ENCODE measurements around the gene ELP4. TPM values are rescaled to one million over a fixed set of nuclear protein-coding genes. Genes with fewer than 3 reads are reported as not detected.

ELP4 gene
- total and polyA plus RNA-seq, 11 donors = 8.5 to 20.7 (median 14.1) TPM

- Histone ChIP-seq H3K4me3 (peak overlapping the region in 1 of 12 donors; percentile 22), H3K9me3 (no peaks in the 10 kb centered on the region), H3K36me3 (no peaks in the 10 kb centered on the region), H3K27ac (no peak overlapping the region), H3K4me1 (peaks cover 0 to 51% (median 23%) of the 10 kb centered on the region in 12 donors), H3K27me3 (peaks cover 82 to 100% (median 98%) of the 10 kb centered on the region in 9 donors)
- WGBS, 4 donors = 8 to 15% (median 10%) methylated on average over 22 to 23 of the region's 23 CpGs
- ATAC-seq (no peak), DNase-seq (peak in 1 of 5 donors; percentile 16)
- intact Hi-C loops (cut with DNase I) = no loop called here
- no peak for TF ChIP-seq POLR2A (IDR thresholded peaks at IDR 0.05)
- TF ChIP-seq CTCF (IDR thresholded peaks at IDR 0.05) = no peak
Measured at GRCh38 chr11:31800398-31801265, 291.1 kb downstream of the ELP4 start.

GRCh38 chr11:31801298-31801702 lies 291.7 kb downstream of the ELP4 start:
- peaks cover 0 to 57% (median 23%) of the 10 kb centered on the region in 12 donors for H3K4me1 ChIP-seq
- no peak for TF ChIP-seq POLR2A (IDR thresholded peaks at IDR 0.05)
- TF ChIP-seq CTCF (IDR thresholded peaks at IDR 0.05) = no peak
- DNase-seq = no peak
- ATAC-seq = no peak
- no peaks in the 10 kb centered on the region for H3K36me3 ChIP-seq
- H3K9me3 ChIP-seq = no peaks in the 10 kb centered on the region
- no peak overlapping the region for H3K27ac ChIP-seq
- WGBS, 4 donors = 11% methylated on average over 9 of the region's 9 CpGs
- H3K4me3 ChIP-seq = no peak overlapping the region
- peaks cover 88 to 100% (median 99%) of the 10 kb centered on the region in 9 donors for H3K27me3 ChIP-seq
- intact Hi-C loops (cut with DNase I) = no loop called here

GRCh38 chr11:31802000-31802551 lies 292.5 kb downstream of the ELP4 start:
- Histone ChIP-seq H3K36me3 (no peaks in the 10 kb centered on the region), H3K27ac (no peak overlapping the region), H3K27me3 (peaks cover 92 to 100% (median 100%) of the 10 kb centered on the region in 9 donors), H3K9me3 (no peaks in the 10 kb centered on the region), H3K4me1 (peaks cover 0 to 55% (median 23%) of the 10 kb centered on the region in 12 donors), H3K4me3 (no peak overlapping the region)
- ATAC-seq (no peak), DNase-seq (no peak)
- intact Hi-C loops (cut with DNase I) = no loop called here
- TF ChIP-seq POLR2A (IDR thresholded peaks at IDR 0.05) (no peak), CTCF (IDR thresholded peaks at IDR 0.05) (no peak)
- WGBS, 4 donors = 8 to 16% (median 13%) methylated on average over 6 of the region's 6 CpGs

- intact Hi-C loops (cut with DNase I) = no loop called here
- H3K27ac ChIP-seq = no peak overlapping the region
- no peak for ATAC-seq
- H3K4me1 ChIP-seq = peaks cover 0 to 50% (median 23%) of the 10 kb centered on the region in 12 donors
- 4 to 8% (median 6%) methylated on average over 20 of the region's 20 CpGs for WGBS, 4 donors
- peak in 2 of 5 donors; percentile 12 to 28 for DNase-seq
- no peaks in the 10 kb centered on the region for H3K36me3 ChIP-seq
- no peaks in the 10 kb centered on the region for H3K9me3 ChIP-seq
- TF ChIP-seq POLR2A (IDR thresholded peaks at IDR 0.05) (no peak), CTCF (IDR thresholded peaks at IDR 0.05) (no peak)
- H3K27me3 ChIP-seq = peaks cover 94 to 100% (median 100%) of the 10 kb centered on the region in 9 donors
- no peak overlapping the region for H3K4me3 ChIP-seq
Measured at GRCh38 chr11:31802609-31802989, 293.0 kb downstream of the ELP4 start.
